Fibroblast of skin of left biceps (primary cell): ENCODE measurements around the gene NQO1.
"Not testable (repeated sequence)": the region's sequence is repeated elsewhere in the genome, so short reads cannot be mapped to it uniquely, and the experiment has no call there.

Experiments used
- DNase-seq, 2 experiments: peaks; one replicate each; pipeline ENCODE4 v3.0.0-alpha.2; 2013; ENCODE audit warnings: low read depth in 2 of 2

The NQO1 gene

GRCh38 chr16:69726313-69727060 lies at the start of gene NQO1:
NQO1 (minus strand) TSS chr16:69726560; CDS start chr16:69726439, 121 bp downstream.
- peak; percentile 86 for DNase-seq

- DNase-seq = no peak
Measured at GRCh38 chr16:69775563-69775962, 49.2 kb upstream of the NQO1 start.

- DNase-seq = no peak
Measured at GRCh38 chr16:69773260-69773947, 47.0 kb upstream of the NQO1 start.

GRCh38 chr16:69771651-69771967 lies 45.2 kb upstream of the NQO1 start:
- no peak for DNase-seq

- DNase-seq = no peak
Measured at GRCh38 chr16:69769404-69769803, 43.0 kb upstream of the NQO1 start.

- no peak for DNase-seq
Measured at GRCh38 chr16:69768666-69769065, 42.3 kb upstream of the NQO1 start.

GRCh38 chr16:69767459-69768229 lies 41.3 kb upstream of the NQO1 start:
- DNase-seq = no peak

GRCh38 chr16:69763599-69763942 lies 37.2 kb upstream of the NQO1 start:
- no peak for DNase-seq

- no peak for DNase-seq
Measured at GRCh38 chr16:69762814-69763598, 36.6 kb upstream of the NQO1 start.

GRCh38 chr16:69761983-69762813 lies 35.8 kb upstream of the NQO1 start, which contains the start of gene WWP2:
WWP2 (plus strand) TSS chr16:69762332; CDS start chr16:69787011, 24,679 bp downstream.
- DNase-seq = no peak

- not testable (repeated sequence) for DNase-seq
Measured at GRCh38 chr16:69757375-69757774, 31.0 kb upstream of the NQO1 start.

- no peak for DNase-seq
Measured at GRCh38 chr16:69756705-69757104, 30.3 kb upstream of the NQO1 start.

- peak; percentile 82 to 85 for DNase-seq
Measured at GRCh38 chr16:69754469-69755310, 28.3 kb upstream of the NQO1 start, which contains the start of gene NOB1. NOB1 (minus strand) TSS chr16:69754926; CDS start chr16:69754910, 16 bp downstream.

- DNase-seq = no peak
Measured at GRCh38 chr16:69754143-69754468, 27.7 kb upstream of the NQO1 start.

GRCh38 chr16:69748694-69749345 lies 22.5 kb upstream of the NQO1 start:
- no peak for DNase-seq

- DNase-seq = no peak
Measured at GRCh38 chr16:69747115-69747514, 20.8 kb upstream of the NQO1 start.

GRCh38 chr16:69745959-69746358 lies 19.6 kb upstream of the NQO1 start:
- DNase-seq = no peak

- no peak for DNase-seq
Measured at GRCh38 chr16:69745232-69745612, 18.9 kb upstream of the NQO1 start.

GRCh38 chr16:69744363-69745231 lies 18.2 kb upstream of the NQO1 start:
- DNase-seq = no peak
